ENCODE results near the gene PLP1. TPM values are rescaled to one million over a fixed set of nuclear protein-coding genes. Genes with fewer than 3 reads are reported as not detected.

Gene PLP1
- polyA plus RNA-seq, 3 donors = not detected

- Mint-ChIP-seq H3K4me3 (no peak overlapping the region), H3K27ac (no peak overlapping the region), H3K9me3 (no peaks in the 10 kb centered on the region), H3K4me1 (peaks cover 3% of the 10 kb centered on the region), H3K36me3 (no peaks in the 10 kb centered on the region), H3K27me3 (ENCODE audit: low read depth in 3 of 3) (peaks cover 0 to 8% (median 1%) of the 10 kb centered on the region in 3 donors)
- no peak overlapping the region for H3K27ac ChIP-seq (ENCODE audit: low read depth in 1 of 2, low read length in 2 of 2)
- H3K9ac ChIP-seq (ENCODE audit: insufficient read depth, low read length, poor library complexity, severe bottlenecking) = no peak overlapping the region
- no peaks in the 10 kb centered on the region for H3K79me2 ChIP-seq (ENCODE audit: insufficient read depth, low read length)
- no peaks in the 10 kb centered on the region for H3K36me3 ChIP-seq (replicated peaks in 1 of 2; ENCODE audit: control insufficient read depth in 1 of 2, insufficient read depth in 2 of 2, low read length in 2 of 2)
- WGBS (ENCODE audit: insufficient coverage) = no CpG with 5 or more reads among the region's 4 CpGs
- intact Hi-C loops (cut with micrococcal nuclease) = no loop called here
- TF ChIP-seq CTCF (IDR thresholded peaks at IDR 0.05) = no peak
- H3K9me3 ChIP-seq (replicated peaks in 1 of 2; ENCODE audit: control insufficient read depth in 1 of 2, insufficient read depth in 1 of 2, low read length in 2 of 2) = no peaks in the 10 kb centered on the region
- no peak overlapping the region for H3K4me2 ChIP-seq (replicated peaks; ENCODE audit: extremely low read depth, low read length, poor library complexity, severe bottlenecking)
- H3K27me3 ChIP-seq (ENCODE audit: control insufficient read depth in 2 of 2, insufficient read depth in 2 of 2, low read length in 2 of 2) = no peaks in the 10 kb centered on the region
- H3K4me1 ChIP-seq (ENCODE audit: control insufficient read depth in 1 of 2, insufficient read depth in 2 of 2, low read length in 2 of 2) = peaks cover 0 to 2% of the 10 kb centered on the region in 2 donors
- H3K4me3 ChIP-seq (replicated peaks in 1 of 3; ENCODE audit: low read depth in 2 of 3, low read length in 3 of 3) = no peak overlapping the region
- H4K20me1 ChIP-seq (ENCODE audit: insufficient read depth, low read length) = no peaks in the 10 kb centered on the region
- no peak overlapping the region for H2AFZ ChIP-seq (ENCODE audit: insufficient read depth, low read depth, low read length, poor library complexity, severe bottlenecking)
- no peak for DNase-seq
Observed at GRCh38 chrX:103794119-103794518, 17.5 kb downstream of the PLP1 start.

- WGBS (ENCODE audit: insufficient coverage) = no CpG with 5 or more reads among the region's 2 CpGs
- Histone ChIP-seq H3K36me3 (replicated peaks in 1 of 2; ENCODE audit: control insufficient read depth in 1 of 2, insufficient read depth in 2 of 2, low read length in 2 of 2) (no peaks in the 10 kb centered on the region), H3K79me2 (ENCODE audit: insufficient read depth, low read length) (no peaks in the 10 kb centered on the region), H3K9ac (ENCODE audit: insufficient read depth, low read length, poor library complexity, severe bottlenecking) (no peak overlapping the region), H4K20me1 (ENCODE audit: insufficient read depth, low read length) (no peaks in the 10 kb centered on the region), H3K9me3 (replicated peaks in 1 of 2; ENCODE audit: control insufficient read depth in 1 of 2, insufficient read depth in 1 of 2, low read length in 2 of 2) (no peaks in the 10 kb centered on the region), H3K27me3 (ENCODE audit: control insufficient read depth in 2 of 2, insufficient read depth in 2 of 2, low read length in 2 of 2) (no peaks in the 10 kb centered on the region), H3K4me1 (ENCODE audit: control insufficient read depth in 1 of 2, insufficient read depth in 2 of 2, low read length in 2 of 2) (no peaks in the 10 kb centered on the region), H3K4me2 (replicated peaks; ENCODE audit: extremely low read depth, low read length, poor library complexity, severe bottlenecking) (no peak overlapping the region), H3K4me3 (replicated peaks in 1 of 3; ENCODE audit: low read depth in 2 of 3, low read length in 3 of 3) (no peak overlapping the region), H2AFZ (ENCODE audit: insufficient read depth, low read depth, low read length, poor library complexity, severe bottlenecking) (no peak overlapping the region), H3K27ac (ENCODE audit: low read depth in 1 of 2, low read length in 2 of 2) (no peak overlapping the region)
- intact Hi-C loops (cut with micrococcal nuclease) = no loop called here
- H3K4me3 Mint-ChIP-seq = no peak overlapping the region
- H3K27ac Mint-ChIP-seq = no peak overlapping the region
- no peak for TF ChIP-seq CTCF (IDR thresholded peaks at IDR 0.05)
- no peaks in the 10 kb centered on the region for H3K36me3 Mint-ChIP-seq
- peaks cover 4% of the 10 kb centered on the region for H3K4me1 Mint-ChIP-seq
- H3K27me3 Mint-ChIP-seq (ENCODE audit: low read depth in 3 of 3) = peaks cover 0 to 8% (median 3%) of the 10 kb centered on the region in 3 donors
- no peaks in the 10 kb centered on the region for H3K9me3 Mint-ChIP-seq
- DNase-seq = no peak
Observed at GRCh38 chrX:103797691-103798090, 21.1 kb downstream of the PLP1 start.
